Naive thymus-derived CD8-positive, alpha-beta T cell (primary cell): ENCODE results near the gene ATP8B3. TPM values are rescaled to one million over a fixed set of nuclear protein-coding genes. Genes with fewer than 3 reads are reported as not detected.
"Not testable (repeated sequence)": the region's sequence is repeated elsewhere in the genome, so short reads cannot be mapped to it uniquely, and the experiment has no call there.

Source experiments
- ATAC-seq, 2 donors: fragments of 150-1000 bp; cut with Tn5 transposase in 1 of 2; sonication (Bioruptor Pico), chemical (Tn5 transposase) in 1 of 2; 1 replicate in 1 of 2; 2 replicates in 1 of 2; pipeline ENCODE4 v1.10.0; 2021; ENCODE audit warnings: mild to moderate bottlenecking in 2 of 2, moderate library complexity in 2 of 2
- POLR2A ChIA-PET: fragments of 350-600 bp; sonication (Branson Sonifier 250); formaldehyde crosslinking; loops from one replicate; lab custom pipeline; 2021; ENCODE audit warnings: antibody characterized with exemption; lab: Charles Lee
- DNase-seq, 10 donors: peaks; one replicate each; pipeline versions ENCODE4 v3.0.0 to v3.0.0-alpha.2; 2020 to 2022
- H3K27ac Mint-ChIP-seq, 10 donors: one replicate each; pipeline ENCODE4 v1.8.0; 2020 to 2022; ENCODE audit warnings: mild to moderate bottlenecking in 10 of 10, mixed read lengths in 10 of 10, moderate library complexity in 4 of 10, inconsistent platforms in 1 of 10
- H3K27me3 Mint-ChIP-seq, 5 donors: one replicate each; pipeline ENCODE4 v1.8.0; 2021 to 2022; ENCODE audit warnings: mixed read lengths in 5 of 5
- H3K36me3 Mint-ChIP-seq, 3 donors: one replicate each; pipeline ENCODE4 v1.8.0; 2020 to 2022; ENCODE audit warnings: mixed read lengths in 3 of 3, mild to moderate bottlenecking in 2 of 3, inconsistent platforms in 1 of 3
- H3K4me1 Mint-ChIP-seq, 4 donors: one replicate each; pipeline ENCODE4 v1.8.0; 2021 to 2022; ENCODE audit warnings: mixed read lengths in 4 of 4
- H3K4me3 Mint-ChIP-seq, 10 donors: one replicate each; pipeline ENCODE4 v1.8.0; 2020 to 2022; ENCODE audit warnings: mild to moderate bottlenecking in 10 of 10, mixed read lengths in 10 of 10, moderate library complexity in 6 of 10, inconsistent platforms in 1 of 10
- H3K9me3 Mint-ChIP-seq, 9 donors: one replicate each; pipeline ENCODE4 v1.8.0; 2020 to 2022; ENCODE audit warnings: mixed read lengths in 9 of 9, mild to moderate bottlenecking in 3 of 9, inconsistent platforms in 1 of 9, moderate library complexity in 1 of 9
- polyA plus RNA-seq, 3 donors: library from polyadenylated mRNA; unstranded; fragments of 300-500 nt; fragmentation: Illumina TruSeq; gene quantifications; one replicate each; pipeline ENCODE4 v1.2.3, GENCODE V29; 2021
- total RNA-seq, 8 experiments: library from RNA in 2 of 8; stranded (reverse) in 2 of 8; gene quantifications; one replicate each; pipeline ENCODE4 v1.2.3 and lab custom pipeline; 2021 to 2026

The ATP8B3 gene
- total and polyA plus RNA-seq, 5 experiments from 2014 or later: 0.52 to 1.8 (median 1.3) TPM

GRCh38 chr19:1810439-1811160 lies 1.5 kb downstream of the ATP8B3 start:
- Mint-ChIP-seq H3K4me1 (peaks cover 11 to 16% (median 13%) of the 10 kb centered on the region in 4 donors), H3K9me3 (no peaks in the 10 kb centered on the region), H3K27ac (peak overlapping the region in 2 of 10 donors; percentile 46 to 67), H3K4me3 (peak overlapping the region in 8 of 10 donors; percentile 22 to 91 (median 58)), H3K27me3 (no peaks in the 10 kb centered on the region), H3K36me3 (peaks cover 0 to 4% (median 0%) of the 10 kb centered on the region in 3 donors)
- POLR2A ChIA-PET: interaction anchor here (1.3 kb wide), 1 partner anchor 218 kb away, joined by 3 read pairs; the partner anchor contains the start of gene MBD3
- DNase-seq (no peak), ATAC-seq (no peak)

GRCh38 chr19:1809678-1810077 lies 2.4 kb downstream of the ATP8B3 start:
- POLR2A ChIA-PET: no interaction called here
- H3K4me1 Mint-ChIP-seq: peaks cover 11 to 16% (median 13%) of the 10 kb centered on the region in 4 donors
- no peaks in the 10 kb centered on the region for H3K27me3 Mint-ChIP-seq
- no peak overlapping the region for H3K27ac Mint-ChIP-seq
- H3K4me3 Mint-ChIP-seq: peak overlapping the region in 1 of 10 donors; percentile 29
- DNase-seq: no peak
- H3K9me3 Mint-ChIP-seq: no peaks in the 10 kb centered on the region
- ATAC-seq: no peak
- H3K36me3 Mint-ChIP-seq: no peaks in the 10 kb centered on the region

GRCh38 chr19:1808395-1808731 lies 3.7 kb downstream of the ATP8B3 start:
- Mint-ChIP-seq H3K4me1 (peaks cover 11 to 16% (median 12%) of the 10 kb centered on the region in 4 donors), H3K27me3 (no peaks in the 10 kb centered on the region), H3K36me3 (no peaks in the 10 kb centered on the region), H3K9me3 (no peaks in the 10 kb centered on the region), H3K4me3 (no peak overlapping the region), H3K27ac (no peak overlapping the region)
- no peak for DNase-seq
- ATAC-seq: no peak
- POLR2A ChIA-PET: interaction anchor here (0.6 kb wide), 1 partner anchor 169 kb away, joined by 6 read pairs; no protein-coding TSS in a partner anchor

- no peak for ATAC-seq
- DNase-seq: peak in 1 of 10 donors; percentile 57
- H3K27ac Mint-ChIP-seq: no peak overlapping the region
- H3K9me3 Mint-ChIP-seq: no peaks in the 10 kb centered on the region
- no peaks in the 10 kb centered on the region for H3K27me3 Mint-ChIP-seq
- peaks cover 7 to 12% (median 8%) of the 10 kb centered on the region in 4 donors for H3K4me1 Mint-ChIP-seq
- H3K36me3 Mint-ChIP-seq: no peaks in the 10 kb centered on the region
- no peak overlapping the region for H3K4me3 Mint-ChIP-seq
- POLR2A ChIA-PET: interaction anchor here (0.6 kb wide), 1 partner anchor 169 kb away, joined by 6 read pairs; no protein-coding TSS in a partner anchor
Measured at GRCh38 chr19:1807695-1808394, 4.2 kb downstream of the ATP8B3 start.

- peaks cover under 1 to 6% (median 3%) of the 10 kb centered on the region in 4 donors for H3K4me1 Mint-ChIP-seq
- H3K36me3 Mint-ChIP-seq: no peaks in the 10 kb centered on the region
- peak overlapping the region in 1 of 10 donors; percentile 15 for H3K27ac Mint-ChIP-seq
- POLR2A ChIA-PET: interaction anchor here (0.6 kb wide), 1 partner anchor 8 kb away, joined by 3 read pairs; no protein-coding TSS in a partner anchor
- ATAC-seq (no peak), DNase-seq (peak in 1 of 10 donors; percentile 60)
- no peaks in the 10 kb centered on the region for H3K9me3 Mint-ChIP-seq
- no peak overlapping the region for H3K4me3 Mint-ChIP-seq
- no peaks in the 10 kb centered on the region for H3K27me3 Mint-ChIP-seq
Measured at GRCh38 chr19:1807030-1807694, 4.9 kb downstream of the ATP8B3 start.

GRCh38 chr19:1806184-1807029 lies 5.7 kb downstream of the ATP8B3 start:
- Mint-ChIP-seq H3K4me1 (peaks cover 0 to 2% (median 2%) of the 10 kb centered on the region in 4 donors), H3K9me3 (no peaks in the 10 kb centered on the region)
- no peak for ATAC-seq

GRCh38 chr19:1805401-1806183 lies 6.5 kb downstream of the ATP8B3 start:
- no peak overlapping the region for H3K4me3 Mint-ChIP-seq
- no peaks in the 10 kb centered on the region for H3K27me3 Mint-ChIP-seq
- ATAC-seq: no peak
- H3K9me3 Mint-ChIP-seq: no peaks in the 10 kb centered on the region
- POLR2A ChIA-PET: no interaction called here
- no peaks in the 10 kb centered on the region for H3K36me3 Mint-ChIP-seq
- no peaks in the 10 kb centered on the region for H3K4me1 Mint-ChIP-seq
- no peak for DNase-seq
- H3K27ac Mint-ChIP-seq: no peak overlapping the region

More at GRCh38 chr19:1806184-1807029, 5.7 kb downstream of the ATP8B3 start:
- Mint-ChIP-seq H3K4me3 (no peak overlapping the region), H3K27ac (no peak overlapping the region), H3K27me3 (no peaks in the 10 kb centered on the region), H3K36me3 (no peaks in the 10 kb centered on the region)
- no peak for DNase-seq
- POLR2A ChIA-PET: interaction anchor here (0.6 kb wide), 1 partner anchor 8 kb away, joined by 3 read pairs; no protein-coding TSS in a partner anchor

- POLR2A ChIA-PET: no interaction called here
- Mint-ChIP-seq H3K27ac (no peak overlapping the region), H3K4me3 (no peak overlapping the region), H3K36me3 (no peaks in the 10 kb centered on the region), H3K27me3 (no peaks in the 10 kb centered on the region), H3K9me3 (no peaks in the 10 kb centered on the region), H3K4me1 (no peaks in the 10 kb centered on the region)
- ATAC-seq (no peak), DNase-seq (no peak)
Measured at GRCh38 chr19:1804858-1805257, 7.2 kb downstream of the ATP8B3 start.

- Mint-ChIP-seq H3K9me3 (no peaks in the 10 kb centered on the region), H3K36me3 (no peaks in the 10 kb centered on the region), H3K27me3 (peaks cover 0 to 19% (median 8%) of the 10 kb centered on the region in 5 donors), H3K4me1 (peaks cover 0 to 8% (median 3%) of the 10 kb centered on the region in 4 donors), H3K27ac (peak overlapping the region in 1 of 10 donors; percentile 48), H3K4me3 (no peak overlapping the region)
- POLR2A ChIA-PET: no interaction called here
- no peak for DNase-seq
- no peak for ATAC-seq
Measured at GRCh38 chr19:1799695-1800342, 12.3 kb downstream of the ATP8B3 start.

GRCh38 chr19:1797313-1797712 lies 14.8 kb downstream of the ATP8B3 start:
- H3K9me3 Mint-ChIP-seq, POLR2A ChIA-PET, H3K4me1 Mint-ChIP-seq, DNase-seq, ATAC-seq, H3K4me3 Mint-ChIP-seq, H3K36me3 Mint-ChIP-seq: not testable (repeated sequence)
- Mint-ChIP-seq H3K27me3 (peaks cover 0 to 25% (median 13%) of the 10 kb centered on the region in 5 donors), H3K27ac (peak overlapping the region in 1 of 10 donors; percentile 43)
